ENCODE results near the gene OAS1.
"Not testable (repeated sequence)": the region's sequence is repeated elsewhere in the genome, so short reads cannot be mapped to it uniquely, and the experiment has no call there.

The OAS1 gene

GRCh38 chr12:112937741-112938719, 31.3 kb downstream of the OAS1 start, which contains the start of gene OAS3:
TSS of gene OAS3 (plus strand) at chr12:112938474. CDS start at chr12:112938531, 57 bp downstream.
- peak; percentile 68 to 76 for DNase-seq

DNA sequence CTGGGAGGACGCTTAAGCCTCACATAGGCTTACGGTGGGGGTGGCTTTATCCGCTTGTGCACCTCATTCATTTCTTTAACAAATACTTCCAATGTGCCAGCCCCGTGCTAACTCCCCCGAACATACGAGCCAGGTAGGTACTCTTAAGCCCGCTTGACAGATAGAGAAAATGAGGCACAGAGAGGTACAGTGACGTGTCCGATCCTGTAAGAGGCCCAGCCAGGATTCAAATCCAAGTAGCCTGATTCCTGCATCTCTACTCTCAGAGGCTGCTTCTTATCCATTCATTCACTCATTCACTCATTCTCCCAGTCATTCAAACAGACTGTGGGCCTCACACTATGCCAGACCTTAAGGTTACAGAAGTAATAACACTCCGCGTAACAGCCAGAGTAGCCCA, 32.0 kb downstream of the OAS1 start:
- DNase-seq = no peak

DNA sequence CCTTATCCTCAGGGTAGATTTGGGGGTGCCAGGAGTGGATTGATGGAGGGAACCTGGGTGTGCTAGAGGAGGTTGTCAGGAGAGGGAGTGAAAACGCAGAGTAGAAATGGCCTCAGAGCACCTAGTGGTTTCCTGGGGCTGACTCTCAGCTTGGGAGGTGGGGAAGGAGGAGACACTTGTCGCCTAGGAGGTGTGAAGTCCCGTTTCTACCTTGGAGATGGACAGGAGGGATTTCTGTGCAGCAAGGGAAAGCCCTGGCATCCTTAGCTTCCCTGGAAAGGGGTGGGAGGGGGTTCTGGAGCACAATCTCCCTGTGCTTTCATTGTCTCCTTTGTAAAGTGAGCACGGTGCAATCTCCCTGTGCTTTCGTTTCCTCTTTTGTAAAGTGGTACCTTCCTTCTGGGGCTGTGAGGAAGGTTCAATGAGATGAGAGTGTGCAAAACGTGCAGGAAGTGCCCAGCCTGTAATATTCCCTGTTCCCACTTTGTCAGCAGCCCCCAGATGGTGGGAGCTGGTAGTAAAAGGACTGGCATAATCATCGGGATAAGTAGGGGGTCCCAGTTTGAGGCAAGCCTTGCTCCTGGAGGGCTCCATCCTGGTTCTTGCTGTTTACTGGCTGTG, 33.1 kb downstream of the OAS1 start:
- DNase-seq = no peak

DNA sequence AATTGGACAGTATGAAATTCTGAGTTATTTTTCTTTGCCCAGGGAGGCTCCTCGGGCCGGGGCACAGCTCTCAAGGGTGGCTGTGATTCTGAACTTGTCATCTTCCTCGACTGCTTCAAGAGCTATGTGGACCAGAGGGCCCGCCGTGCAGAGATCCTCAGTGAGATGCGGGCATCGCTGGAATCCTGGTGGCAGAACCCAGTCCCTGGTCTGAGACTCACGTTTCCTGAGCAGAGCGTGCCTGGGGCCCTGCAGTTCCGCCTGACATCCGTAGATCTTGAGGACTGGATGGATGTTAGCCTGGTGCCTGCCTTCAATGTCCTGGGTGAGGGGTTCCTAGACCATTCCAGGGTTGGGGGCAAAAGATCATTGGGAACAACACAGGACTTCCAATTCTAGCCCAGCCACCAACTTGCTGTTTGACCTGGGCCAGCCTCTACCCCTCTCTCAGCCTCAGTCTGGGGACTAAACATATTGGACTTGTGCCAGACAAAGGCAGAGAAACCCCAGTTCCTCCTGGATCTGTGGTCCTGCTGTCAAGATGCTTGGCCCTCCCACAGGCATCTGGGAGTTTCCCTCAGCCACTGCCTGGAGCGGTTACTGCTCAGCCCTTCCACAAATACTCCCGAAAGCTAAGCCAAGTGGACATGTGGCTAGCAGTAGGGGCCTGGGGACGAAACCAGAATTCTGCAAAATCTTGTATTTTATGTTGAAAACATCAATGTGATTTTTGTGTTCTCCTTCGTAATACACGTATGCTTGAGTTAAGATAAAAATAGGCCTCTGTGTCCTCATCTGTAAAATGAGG, 35.0 kb downstream of the OAS1 start:
- DNase-seq = no peak

- DNase-seq = no peak
Observed at GRCh38 chr12:112942572-112942971, 35.8 kb downstream of the OAS1 start.

- no peak for DNase-seq
Observed at GRCh38 chr12:112944024-112944690, 37.4 kb downstream of the OAS1 start.

- DNase-seq = no peak
Observed at GRCh38 chr12:112945515-112945914, 38.8 kb downstream of the OAS1 start.

GRCh38 chr12:112946236-112947000, 39.7 kb downstream of the OAS1 start:
- no peak for DNase-seq

DNA sequence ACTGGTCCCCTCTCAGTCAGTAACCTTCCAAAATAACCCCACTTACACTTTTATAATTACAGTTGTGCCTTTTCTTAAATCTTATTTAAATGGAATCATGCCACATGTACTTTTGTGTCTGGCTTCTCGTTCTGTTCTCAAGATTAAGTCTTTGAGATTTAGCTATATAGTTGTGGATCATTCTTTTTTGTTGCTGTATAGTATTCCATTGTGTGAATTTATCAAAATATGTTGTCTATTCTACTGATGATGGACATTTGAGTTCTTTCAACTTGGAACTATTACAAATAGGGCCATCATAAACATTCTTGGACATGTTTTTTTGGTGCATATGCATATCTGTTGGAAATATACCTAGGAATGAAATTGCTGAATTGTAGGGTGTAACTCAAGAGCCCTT, 40.6 kb downstream of the OAS1 start:
- no peak for DNase-seq

DNA sequence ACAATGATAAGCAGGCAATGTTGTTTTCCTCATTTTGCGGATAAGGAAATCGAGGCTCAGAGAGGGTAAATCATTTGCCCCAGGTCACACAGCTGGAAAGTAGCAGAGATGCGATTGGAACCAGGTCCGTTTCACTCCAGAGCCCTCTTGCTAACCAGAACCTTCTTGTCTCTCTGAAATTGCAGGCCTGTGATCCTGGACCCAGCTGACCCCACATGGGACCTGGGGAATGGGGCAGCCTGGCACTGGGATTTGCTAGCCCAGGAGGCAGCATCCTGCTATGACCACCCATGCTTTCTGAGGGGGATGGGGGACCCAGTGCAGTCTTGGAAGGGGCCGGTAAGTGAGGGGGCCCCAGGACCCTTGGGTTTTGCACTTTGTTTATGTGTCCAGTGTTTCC, 41.0 kb downstream of the OAS1 start:
- DNase-seq = no peak

- no peak for DNase-seq
Observed at GRCh38 chr12:112948806-112949205, 42.0 kb downstream of the OAS1 start.

DNA sequence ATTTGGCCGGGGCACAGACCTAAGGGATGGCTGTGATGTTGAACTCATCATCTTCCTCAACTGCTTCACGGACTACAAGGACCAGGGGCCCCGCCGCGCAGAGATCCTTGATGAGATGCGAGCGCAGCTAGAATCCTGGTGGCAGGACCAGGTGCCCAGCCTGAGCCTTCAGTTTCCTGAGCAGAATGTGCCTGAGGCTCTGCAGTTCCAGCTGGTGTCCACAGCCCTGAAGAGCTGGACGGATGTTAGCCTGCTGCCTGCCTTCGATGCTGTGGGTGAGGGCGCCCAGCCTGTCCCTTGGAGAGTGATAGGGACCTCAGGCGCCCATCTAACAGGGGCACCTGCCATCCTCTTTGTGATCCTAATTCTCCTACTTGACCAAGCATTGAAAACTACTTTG, 43.9 kb downstream of the OAS1 start:
- DNase-seq = no peak

GRCh38 chr12:112957125-112957524, 50.4 kb downstream of the OAS1 start:
- not testable (repeated sequence) for DNase-seq

GRCh38 chr12:112961074-112961473, 54.3 kb downstream of the OAS1 start:
- no peak for DNase-seq

DNA sequence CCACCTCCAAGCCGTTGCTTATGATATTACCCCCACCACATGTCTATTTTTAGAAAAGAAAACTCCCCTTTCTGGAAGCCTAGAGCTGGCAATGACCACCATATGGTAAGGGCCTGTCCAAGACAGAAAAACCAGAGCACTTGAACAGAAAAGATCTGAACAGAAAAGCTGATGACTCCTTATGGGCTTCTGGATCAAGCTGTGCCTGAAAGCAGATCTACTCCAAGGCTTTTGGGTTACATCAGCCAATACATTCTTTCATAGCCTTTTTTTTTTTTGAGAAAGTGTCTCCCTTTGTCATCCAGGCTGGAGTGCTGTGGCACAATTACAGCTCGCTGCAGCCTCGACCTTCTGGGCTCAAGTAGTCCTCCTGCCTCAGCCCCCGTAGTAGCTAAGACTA, 54.8 kb downstream of the OAS1 start:
- DNase-seq = no peak

- DNase-seq = no peak
Observed at GRCh38 chr12:112962561-112962960, 55.8 kb downstream of the OAS1 start.

DNA sequence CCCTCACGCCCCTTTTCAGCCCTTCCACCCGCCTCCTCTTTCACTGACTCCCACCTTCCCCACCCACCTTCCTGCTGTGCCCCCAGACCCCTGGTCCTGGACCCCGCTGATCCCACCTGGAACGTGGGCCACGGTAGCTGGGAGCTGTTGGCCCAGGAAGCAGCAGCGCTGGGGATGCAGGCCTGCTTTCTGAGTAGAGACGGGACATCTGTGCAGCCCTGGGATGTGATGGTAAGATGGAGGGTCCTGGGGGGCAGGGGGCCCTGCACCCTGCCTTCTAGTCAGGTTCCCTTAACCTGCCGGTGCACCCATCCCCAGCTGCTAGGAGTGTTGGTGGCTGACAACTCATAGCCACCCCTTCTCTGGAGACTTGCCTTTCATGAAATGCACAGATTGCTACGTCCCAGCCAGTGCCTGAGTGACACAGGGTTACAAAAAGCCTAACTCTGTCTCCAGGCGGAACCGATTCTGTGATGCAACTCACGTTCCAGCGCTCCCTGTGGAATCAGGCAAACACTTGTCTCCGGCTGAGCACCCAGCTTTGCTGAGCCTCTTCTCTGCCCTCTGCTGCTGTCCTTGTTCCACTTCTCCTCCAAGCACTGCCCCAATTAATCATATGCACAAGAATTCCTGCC, 56.6 kb downstream of the OAS1 start:
- DNase-seq = no peak

DNA sequence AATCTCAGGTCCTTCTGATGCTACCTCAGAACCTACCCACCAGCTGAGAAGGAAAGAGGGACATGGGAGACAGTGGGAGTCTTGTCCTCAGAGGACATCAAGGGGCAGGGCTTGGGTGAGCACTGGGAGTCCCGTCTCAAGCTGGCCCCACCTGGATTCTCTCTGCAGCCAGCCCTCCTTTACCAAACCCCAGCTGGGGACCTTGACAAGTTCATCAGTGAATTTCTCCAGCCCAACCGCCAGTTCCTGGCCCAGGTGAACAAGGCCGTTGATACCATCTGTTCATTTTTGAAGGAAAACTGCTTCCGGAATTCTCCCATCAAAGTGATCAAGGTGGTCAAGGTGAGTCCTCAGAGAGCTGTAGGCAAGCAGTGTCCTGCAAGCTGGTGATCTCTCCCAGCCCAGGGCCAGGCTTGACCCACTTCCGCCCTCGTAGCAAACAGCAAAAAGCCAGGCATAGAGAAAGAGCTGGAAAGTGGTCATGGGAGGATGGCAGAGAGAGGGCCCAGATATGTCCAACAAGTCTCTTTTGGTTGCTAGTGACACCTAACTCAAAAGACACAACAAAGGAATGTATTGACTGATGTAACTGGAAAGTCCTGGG, 57.4 kb downstream of the OAS1 start:
- no peak for DNase-seq

GRCh38 chr12:112964915-112965314, 58.2 kb downstream of the OAS1 start:
- DNase-seq = no peak

- no peak for DNase-seq
Observed at GRCh38 chr12:112965643-112966042, 58.9 kb downstream of the OAS1 start.

DNA sequence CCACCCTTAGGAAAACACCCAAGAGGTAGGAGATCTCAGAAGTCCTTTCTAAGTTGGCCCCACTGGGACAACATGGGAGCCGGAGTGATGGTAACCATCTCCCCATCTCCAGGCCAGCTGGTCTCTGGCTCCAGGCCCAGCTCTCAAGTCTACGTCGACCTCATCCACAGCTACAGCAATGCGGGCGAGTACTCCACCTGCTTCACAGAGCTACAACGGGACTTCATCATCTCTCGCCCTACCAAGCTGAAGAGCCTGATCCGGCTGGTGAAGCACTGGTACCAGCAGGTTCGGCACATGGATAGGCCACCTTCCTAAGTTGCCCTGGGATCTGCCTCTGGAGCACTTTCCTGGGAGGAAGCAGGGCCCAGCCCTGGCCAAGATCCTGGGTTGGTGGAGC, 60.5 kb downstream of the OAS1 start:
- DNase-seq = no peak
